Endothelial cell of umbilical vein (primary cell): ENCODE results near the gene TPSG1. TPM values are rescaled to one million over a fixed set of nuclear protein-coding genes. Genes with fewer than 3 reads are reported as not detected.
"Not testable (repeated sequence)": the region's sequence is repeated elsewhere in the genome, so short reads cannot be mapped to it uniquely, and the experiment has no call there.

Source experiments
- BruUV-seq: library from RNA; stranded (reverse); fragments of 400-500 nt; replicated peaks from 2 replicates; lab custom pipeline; 2021; lab: Mats Ljungman, UMichigan
- CTCF ChIA-PET: fragments of 300-600, 350-600 bp; sonication (Branson Sonifier 250); formaldehyde crosslinking; loops from one replicate; lab custom pipeline; 2021; ENCODE audit warnings: antibody characterized with exemption, inconsistent platforms; lab: Charles Lee
- POLR2A ChIA-PET: fragments of 300-600, 350-600 bp; sonication (Branson Sonifier 250); formaldehyde crosslinking; loops from one replicate; lab custom pipeline; 2021; ENCODE audit warnings: antibody characterized with exemption, inconsistent platforms; lab: Charles Lee
- DNase-seq: peaks from one replicate; pipeline ENCODE4 v3.0.0-alpha.2; 2011; ENCODE audit warnings: low read depth, low spot score
- FAIRE-seq: peaks from 2 replicates; lab custom pipeline; 2011; peaks lifted over from hg19 to GRCh38; lab: Jason Lieb, UNC
- H2AFZ ChIP-seq: 2 replicates; pipeline ENCODE4 v1.6.0; 2012; ENCODE audit warnings: low read depth, low read length, control low read depth, inconsistent platforms
- H3K27ac ChIP-seq: 2 replicates; pipeline ENCODE4 v1.5.1; 2011; ENCODE audit warnings: low read depth, mild to moderate bottlenecking, control low read depth, low read length, moderate library complexity; ENCODE audit not compliant: insufficient read depth
- H3K27me3 ChIP-seq, 2 experiments: 2 replicates each; pipeline versions ENCODE4 v1.6.0 to v1.6.1; 2011; ENCODE audit warnings: low read length in 2 of 2, mixed read lengths in 1 of 2; ENCODE audit not compliant: control insufficient read depth in 2 of 2, insufficient read depth in 2 of 2
- H3K36me3 ChIP-seq, 2 experiments: 2 replicates in 1 of 2; 3 replicates in 1 of 2; pipeline ENCODE4 v1.5.1; 2011; ENCODE audit warnings: low read length in 2 of 2, mild to moderate bottlenecking in 1 of 2, moderate library complexity in 1 of 2; ENCODE audit not compliant: control insufficient read depth in 2 of 2, insufficient read depth in 2 of 2; ENCODE audit errors: extremely low read depth in 1 of 2
- H3K4me1 ChIP-seq: 3 replicates; pipeline ENCODE4 v1.5.1; 2011; ENCODE audit warnings: mild to moderate bottlenecking, low read length; ENCODE audit not compliant: control insufficient read depth, insufficient read depth; ENCODE audit errors: extremely low read depth
- H3K4me2 ChIP-seq: 2 replicates; pipeline ENCODE4 v1.6.1; 2011; ENCODE audit warnings: low read length, control low read depth, mixed read lengths; ENCODE audit not compliant: insufficient read depth
- H3K4me3 ChIP-seq, 3 experiments: fragments of 200-600 bp in 1 of 3; sonication (generic), shearing (Covaris generic) in 1 of 3; replicated peaks in 1 of 3; 2 replicates each; pipeline ENCODE4 v1.5.1; 2011 to 2016; ENCODE audit warnings: control low read depth in 3 of 3, low read length in 3 of 3, mild to moderate bottlenecking in 2 of 3, inconsistent platforms in 1 of 3, low read depth in 1 of 3, moderate library complexity in 1 of 3; ENCODE audit not compliant: insufficient read depth in 1 of 3
- H3K79me2 ChIP-seq: 2 replicates; pipeline ENCODE4 v1.6.0; 2012; ENCODE audit warnings: low read length, inconsistent platforms; ENCODE audit not compliant: control insufficient read depth, insufficient read depth
- H3K9ac ChIP-seq: replicated peaks from 2 replicates; pipeline ENCODE3; 2011; ENCODE audit warnings: low read length, control low read depth; ENCODE audit not compliant: insufficient read depth; ENCODE audit errors: extremely low read depth
- H3K9me1 ChIP-seq: replicated peaks from 3 replicates; pipeline ENCODE4 v1.6.0; 2011; ENCODE audit warnings: mild to moderate bottlenecking, low read length; ENCODE audit not compliant: control insufficient read depth, insufficient read depth; ENCODE audit errors: extremely low read depth
- H3K9me3 ChIP-seq: replicated peaks from 2 replicates; pipeline ENCODE4 v1.5.1; 2012; ENCODE audit warnings: low read length, inconsistent platforms; ENCODE audit not compliant: control insufficient read depth, insufficient read depth
- H4K20me1 ChIP-seq: replicated peaks from 2 replicates; pipeline ENCODE3; 2011; ENCODE audit warnings: mild to moderate bottlenecking, low read length; ENCODE audit not compliant: control insufficient read depth, insufficient read depth; ENCODE audit errors: extremely low read depth
- dilution Hi-C: fragments of 300-500 bp; cut with MboI; formaldehyde crosslinking; loops from one replicate; pipeline ENCODE4 v1.15.0; 2019; ENCODE audit warnings: low sequenced_read_pairs; ENCODE audit not compliant: extremely low pct_ligation_motif_present
- intact Hi-C: fragments of 100-400 bp; cut with micrococcal nuclease; formaldehyde crosslinking; loops from one replicate; pipeline ENCODE4 v1.10.0; 2022
- polyA plus RNA-seq, 4 experiments: library from polyadenylated mRNA; depleted of rRNA in 3 of 4; stranded (reverse) in 3 of 4; unstranded in 1 of 4; fragments of >200 nt; gene quantifications; 2 replicates each; pipeline versions ENCODE4 v1.2.1 to v1.2.3, GENCODE V29; 2011 to 2012; ENCODE audit warnings: missing spikeins in 1 of 4
- total RNA-seq: library from RNA; stranded (reverse); gene quantifications from 2 replicates; pipeline ENCODE4 v1.2.3, GENCODE V29; 2021

Gene TPSG1
- total and polyA plus RNA-seq, 2 donors (not counting 3 experiments of a cell fraction or from before 2014, with no cell fraction given): not detected

- H3K79me2 ChIP-seq, BruUV-seq, H3K9ac ChIP-seq, H3K9me3 ChIP-seq, H3K4me1 ChIP-seq, H4K20me1 ChIP-seq, dilution Hi-C loops, POLR2A ChIA-PET, DNase-seq, H3K36me3 ChIP-seq, CTCF ChIA-PET, FAIRE-seq, H3K4me3 ChIP-seq, H3K27me3 ChIP-seq, H3K9me1 ChIP-seq, H3K4me2 ChIP-seq, H2AFZ ChIP-seq, intact Hi-C loops, H3K27ac ChIP-seq: not testable (repeated sequence)
These were observed 6.2 kb upstream of the TPSG1 start for GRCh38 chr16:1231301-1231700.

GRCh38 chr16:1230471-1231212, 5.6 kb upstream of the TPSG1 start:
- H3K4me2 ChIP-seq, FAIRE-seq, H3K27me3 ChIP-seq, H3K9me1 ChIP-seq, H3K27ac ChIP-seq, POLR2A ChIA-PET, H2AFZ ChIP-seq, H4K20me1 ChIP-seq, BruUV-seq, H3K9me3 ChIP-seq, H3K36me3 ChIP-seq, H3K4me1 ChIP-seq, intact Hi-C loops, DNase-seq, CTCF ChIA-PET, H3K9ac ChIP-seq, H3K79me2 ChIP-seq, H3K4me3 ChIP-seq, dilution Hi-C loops: not testable (repeated sequence)

- H3K9me3 ChIP-seq, H3K36me3 ChIP-seq, H3K4me2 ChIP-seq, CTCF ChIA-PET, H3K9me1 ChIP-seq, H3K4me1 ChIP-seq, BruUV-seq, H3K4me3 ChIP-seq, H3K27me3 ChIP-seq, DNase-seq, H3K9ac ChIP-seq, FAIRE-seq, H3K79me2 ChIP-seq, H4K20me1 ChIP-seq, dilution Hi-C loops, POLR2A ChIA-PET, intact Hi-C loops, H2AFZ ChIP-seq, H3K27ac ChIP-seq: not testable (repeated sequence)
These were observed 5.0 kb upstream of the TPSG1 start, which contains the start of gene TPSB2 for GRCh38 chr16:1230084-1230470. Gene TPSB2, minus strand, starts transcription at chr16:1230184. Its CDS starts 233 bp downstream, at chr16:1229951.

- H3K4me1 ChIP-seq, H3K9me3 ChIP-seq, POLR2A ChIA-PET, FAIRE-seq, H3K9ac ChIP-seq, H3K4me2 ChIP-seq, H3K9me1 ChIP-seq, BruUV-seq, H3K36me3 ChIP-seq, CTCF ChIA-PET, H4K20me1 ChIP-seq, intact Hi-C loops, DNase-seq, H3K27me3 ChIP-seq, H3K79me2 ChIP-seq, H3K4me3 ChIP-seq, H3K27ac ChIP-seq, H2AFZ ChIP-seq, dilution Hi-C loops: not testable (repeated sequence)
These were observed 4.4 kb upstream of the TPSG1 start for GRCh38 chr16:1229476-1229875.
